ENCODE data around the gene SESN1.
A peak's percentile ranks its signal among the peaks of the same experiment; 100 is the strongest.
"Not testable (repeated sequence)": the region's sequence is repeated elsewhere in the genome, so short reads cannot be mapped to it uniquely, and the experiment has no call there.

The SESN1 gene

DNA sequence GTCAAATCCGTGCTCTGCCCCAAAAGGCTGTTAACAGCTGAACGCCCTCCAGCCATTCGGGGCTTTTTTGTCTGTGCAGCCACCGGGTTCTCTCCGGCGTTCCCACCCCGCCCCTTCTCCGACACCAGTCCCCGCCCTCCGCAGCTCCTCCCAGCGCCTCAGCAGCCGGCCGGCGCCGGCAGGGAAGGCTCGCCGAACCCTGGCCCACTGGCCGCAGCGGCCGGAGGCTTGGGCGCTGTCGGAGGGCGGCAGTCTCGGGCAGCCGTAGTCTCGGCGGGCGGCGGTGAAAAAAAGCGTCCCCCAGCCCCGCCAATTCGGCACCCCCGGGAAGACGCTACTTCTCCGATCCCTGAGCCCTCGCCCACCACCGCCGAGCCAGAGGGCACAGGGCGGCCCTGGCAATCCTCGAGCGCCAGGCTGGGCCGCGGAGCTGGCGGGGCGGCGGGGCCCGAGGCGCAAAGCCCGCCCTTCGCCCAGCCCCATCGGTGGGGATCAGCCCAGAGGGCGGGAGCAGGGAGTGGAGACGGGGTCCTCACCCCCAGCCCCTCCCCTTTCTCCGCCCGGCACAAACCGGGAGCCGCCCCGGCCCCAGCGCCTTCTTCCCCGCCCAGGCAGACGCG lies at the start of gene SESN1:
TSS of gene SESN1 (minus strand) at position 431 of the 620 bp plus-strand sequence. CDS start 773 bp downstream, outside the sequence.
- peak within 1 kb of the TSS; percentile 95 for H3K4me3 Mint-ChIP-seq
- peak; percentile 94 for DNase-seq
- H3K4me1 Mint-ChIP-seq: peaks cover 52% of the 10 kb centered on the region
- no peaks in the 10 kb centered on the region for H3K9me3 Mint-ChIP-seq
- H3K27me3 Mint-ChIP-seq (ENCODE audit: low read depth, poor library complexity): no peaks in the 10 kb centered on the region
- H3K36me3 Mint-ChIP-seq (ENCODE audit: low read depth): peaks cover 19% of the 10 kb centered on the region
- H3K27ac Mint-ChIP-seq: peak within 1 kb of the TSS; percentile 100
- TF ChIP-seq, protein P1, sequence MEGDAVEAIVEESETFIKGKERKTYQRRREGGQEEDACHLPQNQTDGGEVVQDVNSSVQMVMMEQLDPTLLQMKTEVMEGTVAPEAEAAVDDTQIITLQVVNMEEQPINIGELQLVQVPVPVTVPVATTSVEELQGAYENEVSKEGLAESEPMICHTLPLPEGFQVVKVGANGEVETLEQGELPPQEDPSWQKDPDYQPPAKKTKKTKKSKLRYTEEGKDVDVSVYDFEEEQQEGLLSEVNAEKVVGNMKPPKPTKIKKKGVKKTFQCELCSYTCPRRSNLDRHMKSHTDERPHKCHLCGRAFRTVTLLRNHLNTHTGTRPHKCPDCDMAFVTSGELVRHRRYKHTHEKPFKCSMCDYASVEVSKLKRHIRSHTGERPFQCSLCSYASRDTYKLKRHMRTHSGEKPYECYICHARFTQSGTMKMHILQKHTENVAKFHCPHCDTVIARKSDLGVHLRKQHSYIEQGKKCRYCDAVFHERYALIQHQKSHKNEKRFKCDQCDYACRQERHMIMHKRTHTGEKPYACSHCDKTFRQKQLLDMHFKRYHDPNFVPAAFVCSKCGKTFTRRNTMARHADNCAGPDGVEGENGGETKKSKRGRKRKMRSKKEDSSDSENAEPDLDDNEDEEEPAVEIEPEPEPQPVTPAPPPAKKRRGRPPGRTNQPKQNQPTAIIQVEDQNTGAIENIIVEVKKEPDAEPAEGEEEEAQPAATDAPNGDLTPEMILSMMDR (IDR thresholded peaks at IDR 0.05): no peak

DNA sequence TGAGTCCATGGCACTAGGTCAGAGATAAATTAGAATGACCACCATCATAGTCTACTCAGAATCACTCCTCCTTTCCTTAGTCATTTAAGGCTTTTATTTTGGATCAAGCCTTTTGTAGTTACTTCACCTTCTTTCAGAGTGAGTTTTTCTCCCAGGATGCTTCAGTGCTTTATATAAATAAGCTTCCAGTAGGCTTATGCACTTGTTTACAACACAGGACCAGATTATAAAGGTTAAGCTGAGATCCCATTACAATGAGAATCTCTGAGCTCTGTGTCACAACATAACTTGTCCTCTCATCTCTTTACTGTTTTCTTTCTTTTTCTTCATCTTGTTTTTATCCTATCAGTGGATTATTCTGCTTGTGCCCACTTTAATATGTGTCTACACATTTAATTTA lies 48.5 kb upstream of the SESN1 start:
- Mint-ChIP-seq H3K9me3 (peaks cover 19% of the 10 kb centered on the region), H3K27me3 (ENCODE audit: low read depth, poor library complexity) (no peaks in the 10 kb centered on the region), H3K27ac (no peak overlapping the region), H3K4me3 (no peak overlapping the region), H3K36me3 (ENCODE audit: low read depth) (peaks cover 42% of the 10 kb centered on the region), H3K4me1 (no peaks in the 10 kb centered on the region)
- TF ChIP-seq, protein P1 (IDR thresholded peaks at IDR 0.05): no peak
- DNase-seq: no peak

DNA sequence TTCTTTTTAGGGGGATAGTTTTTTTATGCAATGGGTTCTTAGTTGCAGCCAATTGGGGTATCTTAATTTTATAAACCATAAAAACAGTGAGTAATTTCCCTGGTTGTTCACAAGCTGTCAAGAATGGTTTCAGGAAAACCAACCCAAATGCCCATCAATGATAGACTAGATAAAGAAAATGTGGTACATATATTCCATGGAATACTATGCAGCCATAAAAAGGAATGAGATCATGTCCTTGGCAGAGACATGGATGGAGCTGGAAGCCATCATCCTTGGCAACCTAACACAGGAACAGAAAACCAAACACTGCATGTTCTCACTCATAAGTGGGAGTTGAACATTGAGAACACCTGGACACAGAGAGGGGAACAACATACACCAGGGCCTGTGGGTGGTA lies 47.4 kb upstream of the SESN1 start:
- DNase-seq; H3K27ac Mint-ChIP-seq; H3K4me3 Mint-ChIP-seq; H3K4me1 Mint-ChIP-seq; H3K27me3 Mint-ChIP-seq (ENCODE audit: low read depth, poor library complexity): not testable (repeated sequence)
- peaks cover 34% of the 10 kb centered on the region for H3K36me3 Mint-ChIP-seq (ENCODE audit: low read depth)
- H3K9me3 Mint-ChIP-seq: peaks cover 18% of the 10 kb centered on the region

DNA sequence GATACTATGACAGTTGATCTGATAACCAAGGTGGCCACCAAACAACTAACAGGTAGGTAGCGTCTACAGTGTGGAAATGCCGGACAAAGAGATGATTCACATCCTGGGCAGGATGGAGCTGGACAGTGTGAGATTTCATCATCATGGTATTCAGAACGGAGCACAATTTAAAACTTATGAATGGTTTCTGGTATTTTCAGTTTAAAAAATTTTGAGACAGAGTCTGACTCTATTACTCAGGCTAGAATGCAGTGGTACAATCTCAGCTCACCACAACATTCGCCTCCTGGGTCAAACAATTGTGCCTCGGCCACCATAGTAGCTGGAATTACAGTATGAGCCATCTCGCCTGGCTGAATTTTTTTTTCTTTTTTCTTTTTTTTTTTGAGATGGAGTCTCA lies 44.5 kb upstream of the SESN1 start:
- TF ChIP-seq, protein P1 (IDR thresholded peaks at IDR 0.05): no peak
- Mint-ChIP-seq H3K4me3 (no peak overlapping the region), H3K27me3 (ENCODE audit: low read depth, poor library complexity) (no peaks in the 10 kb centered on the region), H3K27ac (no peak overlapping the region), H3K36me3 (ENCODE audit: low read depth) (peaks cover 41% of the 10 kb centered on the region), H3K4me1 (no peaks in the 10 kb centered on the region), H3K9me3 (peaks cover 38% of the 10 kb centered on the region)
- DNase-seq: no peak

DNA sequence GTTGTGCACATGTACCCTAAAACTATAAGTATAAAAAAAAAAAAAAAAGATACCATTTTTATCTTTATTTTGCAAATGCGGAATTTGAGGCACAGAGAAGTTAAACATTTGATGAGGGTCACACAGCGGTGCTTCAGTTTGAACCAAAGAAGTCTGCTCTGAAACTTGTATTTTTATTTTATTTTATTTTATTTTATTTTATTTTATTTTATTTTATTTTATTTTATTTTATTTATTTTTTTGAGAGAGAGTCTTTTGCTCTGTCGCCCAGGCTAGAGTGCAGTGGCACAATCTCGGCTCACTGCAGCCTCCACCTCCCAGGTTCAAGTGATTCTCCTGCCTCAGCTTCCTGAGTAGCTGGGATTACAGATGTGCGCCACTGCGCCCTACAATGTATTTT lies 41.9 kb upstream of the SESN1 start:
- not testable (repeated sequence) for H3K4me3 Mint-ChIP-seq; H3K27me3 Mint-ChIP-seq (ENCODE audit: low read depth, poor library complexity)

DNA sequence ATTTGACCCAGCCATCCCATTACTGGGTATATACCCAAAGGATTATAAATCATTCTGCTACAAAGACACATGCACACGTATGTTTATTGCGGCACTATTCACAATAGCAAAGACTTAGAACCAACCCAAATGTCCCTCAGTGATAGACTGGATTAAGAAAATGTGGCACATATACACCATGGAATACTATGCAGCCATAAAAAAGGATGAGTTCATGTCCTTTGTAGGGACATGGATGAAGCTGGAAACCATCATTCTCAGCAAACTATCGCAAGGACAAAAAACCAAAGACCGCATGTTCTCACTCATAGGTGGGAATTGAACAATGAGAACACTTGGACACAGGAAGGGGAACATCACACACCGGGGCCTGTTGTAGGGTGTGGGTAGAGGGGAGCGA lies 41.4 kb upstream of the SESN1 start:
- not testable (repeated sequence) for H3K4me3 Mint-ChIP-seq; DNase-seq; H3K4me1 Mint-ChIP-seq; H3K27me3 Mint-ChIP-seq (ENCODE audit: low read depth, poor library complexity); H3K27ac Mint-ChIP-seq
- Mint-ChIP-seq H3K9me3 (peaks cover 45% of the 10 kb centered on the region), H3K36me3 (ENCODE audit: low read depth) (peaks cover 37% of the 10 kb centered on the region)

More for the DNA sequence above, 41.9 kb upstream of the SESN1 start:
- Mint-ChIP-seq H3K36me3 (ENCODE audit: low read depth) (peaks cover 42% of the 10 kb centered on the region), H3K9me3 (peaks cover 46% of the 10 kb centered on the region)
- not testable (repeated sequence) for H3K4me1 Mint-ChIP-seq, DNase-seq, H3K27ac Mint-ChIP-seq

DNA sequence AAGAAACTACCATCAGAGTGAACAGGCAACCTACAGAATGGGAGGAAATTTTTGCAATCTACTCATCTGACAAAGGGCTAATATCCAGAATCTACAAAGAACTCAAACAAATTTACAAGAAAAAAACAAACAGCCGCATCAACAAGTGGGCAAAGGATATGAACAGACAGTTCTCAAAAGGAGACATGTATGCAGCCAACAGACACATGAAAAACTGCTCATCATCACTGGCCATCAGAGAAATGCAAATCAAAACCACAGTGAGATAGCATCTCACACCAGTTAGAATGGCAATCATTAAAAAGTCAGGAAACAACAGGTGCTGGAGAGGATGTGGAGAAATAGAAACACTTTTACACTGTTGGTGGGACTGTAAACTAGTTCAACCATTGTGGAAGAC lies 41.0 kb upstream of the SESN1 start:
- peaks cover 43% of the 10 kb centered on the region for H3K9me3 Mint-ChIP-seq

DNA sequence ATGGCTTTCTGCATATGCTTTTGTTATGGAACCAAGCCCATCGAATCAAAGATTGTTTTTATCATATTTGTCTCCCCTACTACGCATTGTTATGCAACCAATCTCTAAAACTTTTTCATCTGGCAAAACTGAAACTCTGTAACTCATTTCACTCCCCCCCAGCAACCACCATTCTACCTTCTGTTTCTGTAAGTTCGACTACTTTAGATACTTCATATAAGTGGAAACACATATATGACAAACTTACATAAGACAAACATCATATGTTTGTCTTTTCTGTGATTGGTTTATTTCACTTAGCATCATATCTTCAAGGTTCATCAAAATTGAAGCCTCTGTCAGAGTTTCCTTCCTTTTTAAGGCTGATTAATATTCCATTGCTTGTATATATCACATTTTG lies 35.4 kb upstream of the SESN1 start:
- H3K27ac Mint-ChIP-seq: no peak overlapping the region
- no peak overlapping the region for H3K4me3 Mint-ChIP-seq
- no peaks in the 10 kb centered on the region for H3K4me1 Mint-ChIP-seq
- no peaks in the 10 kb centered on the region for H3K27me3 Mint-ChIP-seq (ENCODE audit: low read depth, poor library complexity)
- peaks cover 42% of the 10 kb centered on the region for H3K36me3 Mint-ChIP-seq (ENCODE audit: low read depth)
- peaks cover 21% of the 10 kb centered on the region for H3K9me3 Mint-ChIP-seq
- no peak for DNase-seq
- TF ChIP-seq, protein P1 (IDR thresholded peaks at IDR 0.05): no peak

More for the DNA sequence above, 41.0 kb upstream of the SESN1 start:
- not testable (repeated sequence) for H3K4me1 Mint-ChIP-seq; H3K27me3 Mint-ChIP-seq (ENCODE audit: low read depth, poor library complexity); H3K27ac Mint-ChIP-seq; H3K4me3 Mint-ChIP-seq; DNase-seq
- peaks cover 32% of the 10 kb centered on the region for H3K36me3 Mint-ChIP-seq (ENCODE audit: low read depth)

Data from nephron progenitor cell (in vitro differentiated cells).